ENCODE data around the gene KIFAP3.

DNA sequence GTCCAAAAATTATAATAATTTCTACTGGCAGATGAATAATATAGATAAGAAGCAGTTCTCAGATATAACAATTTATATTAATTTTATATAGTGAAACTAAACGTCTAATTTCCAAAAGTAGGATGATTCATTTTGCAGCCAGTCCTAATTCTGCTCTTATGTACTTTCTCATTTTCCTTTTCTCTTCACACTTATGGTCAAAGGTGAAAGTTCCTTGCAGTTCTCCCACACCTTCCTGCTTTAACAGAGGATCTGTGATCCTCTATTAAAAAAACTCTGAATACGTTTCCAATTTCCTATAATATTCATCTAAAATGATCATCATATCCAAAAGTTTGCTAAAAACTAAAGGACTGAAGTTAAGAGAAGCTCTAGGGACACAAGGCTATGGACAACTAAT, 78.5 kb downstream of the KIFAP3 start:
- no peak for TF ChIP-seq POLR2A (IDR thresholded peaks at IDR 0.05; ENCODE audit: low read length)
- no peak for TF ChIP-seq GATA1 (IDR thresholded peaks at IDR 0.05; ENCODE audit: low read depth, low read length)

Data from erythroblast (primary cell).